Upper lobe of right lung (tissue), 1 donor: Measurements from ENCODE around the gene PROSER3. TPM values are rescaled to one million over a fixed set of nuclear protein-coding genes. Genes with fewer than 3 reads are reported as not detected.
A peak's percentile ranks its signal among the peaks of the same experiment; 100 is the strongest.

Source experiments
- ATAC-seq: fragments of 200-7000 bp; cut with Tn5 transposase; one replicate; pipeline ENCODE4 v1.9.1; 2020; ENCODE audit warnings: mild to moderate bottlenecking, moderate library complexity
- DNase-seq: peaks from one replicate; pipeline ENCODE4 v3.0.0-alpha.2; 2020
- H3K27ac ChIP-seq: fragments of 200-600 bp; one replicate; pipeline ENCODE4 v1.8.0; 2022
- H3K27me3 ChIP-seq: fragments of 200-600 bp; one replicate; pipeline ENCODE4 v1.8.0; 2022; ENCODE audit warnings: mild to moderate bottlenecking
- H3K36me3 ChIP-seq: fragments of 200-600 bp; one replicate; pipeline ENCODE4 v1.8.0; 2022
- H3K4me1 ChIP-seq: fragments of 200-600 bp; one replicate; pipeline ENCODE4 v1.8.0; 2022
- H3K4me3 ChIP-seq: fragments of 200-600 bp; one replicate; pipeline ENCODE4 v1.8.0; 2022; ENCODE audit warnings: mild to moderate bottlenecking
- H3K9me3 ChIP-seq: fragments of 200-600 bp; one replicate; pipeline ENCODE4 v1.8.0; 2022
- intact Hi-C: fragments of 100-400 bp; cut with DNase I; formaldehyde crosslinking; loops from one replicate; pipeline ENCODE4 v1.11.0; 2022
- total RNA-seq: library from RNA; stranded (reverse); fragmentation: NEBNext Ultra II Directional; extraction: Animal tissue kit (Norgen Biotek cat#: 25700); gene quantifications from one replicate; pipeline ENCODE4 v1.2.1, GENCODE V29; 2021
- TF ChIP-seq, protein P1 (sequence below): fragments of 200-600 bp; IDR thresholded peaks from one replicate; pipeline ENCODE4 v1.8.0; 2022; ENCODE audit warnings: antibody characterized with exemption
- donor health status: DM: no; HTN: yes; CAD: no; lungs with severe emphysema.

Gene PROSER3
- total RNA-seq, 1 donor from 2014 or later = 18.2 TPM

DNA sequence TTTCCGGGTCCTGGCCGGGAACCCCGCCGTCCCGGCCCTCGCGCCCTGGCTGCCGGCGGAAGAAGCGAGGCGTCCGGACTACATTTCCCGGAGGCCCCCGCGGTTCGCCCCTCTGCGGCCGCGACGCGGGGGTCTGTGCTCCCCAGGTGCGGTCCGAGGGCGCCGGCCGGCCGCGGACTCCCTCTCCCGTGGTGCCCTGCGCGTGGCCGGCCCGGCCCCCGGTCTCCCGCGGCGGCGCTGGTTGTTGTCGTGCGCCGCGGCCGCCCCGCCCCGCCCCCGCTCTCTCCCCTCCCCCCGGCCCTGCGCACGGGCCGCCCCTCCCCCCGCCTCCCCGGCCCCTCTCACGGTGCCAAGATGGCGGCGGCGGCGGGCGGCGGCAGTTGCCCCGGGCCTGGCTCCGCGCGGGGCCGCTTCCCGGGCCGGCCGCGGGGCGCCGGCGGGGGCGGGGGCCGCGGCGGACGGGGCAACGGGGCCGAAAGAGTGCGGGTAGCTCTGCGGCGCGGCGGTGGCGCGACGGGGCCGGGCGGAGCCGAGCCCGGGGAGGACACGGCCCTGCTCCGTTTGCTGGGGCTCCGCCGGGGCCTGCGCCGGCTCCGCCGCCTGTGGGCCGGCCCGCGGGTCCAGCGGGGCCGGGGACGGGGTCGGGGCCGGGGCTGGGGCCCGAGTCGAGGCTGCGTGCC, 40.2 kb upstream of the PROSER3 start, which contains the start of gene KMT2B:
Gene KMT2B (plus strand): TSS at position 339 of the 680 bp plus-strand sequence. CDS start 16 bp downstream, at position 355.
- peak within 1 kb of the TSS; percentile 85 for H3K27ac ChIP-seq
- ATAC-seq = peak; percentile 78
- H3K4me3 ChIP-seq = peak within 1 kb of the TSS; percentile 94
- TF ChIP-seq, protein P1, sequence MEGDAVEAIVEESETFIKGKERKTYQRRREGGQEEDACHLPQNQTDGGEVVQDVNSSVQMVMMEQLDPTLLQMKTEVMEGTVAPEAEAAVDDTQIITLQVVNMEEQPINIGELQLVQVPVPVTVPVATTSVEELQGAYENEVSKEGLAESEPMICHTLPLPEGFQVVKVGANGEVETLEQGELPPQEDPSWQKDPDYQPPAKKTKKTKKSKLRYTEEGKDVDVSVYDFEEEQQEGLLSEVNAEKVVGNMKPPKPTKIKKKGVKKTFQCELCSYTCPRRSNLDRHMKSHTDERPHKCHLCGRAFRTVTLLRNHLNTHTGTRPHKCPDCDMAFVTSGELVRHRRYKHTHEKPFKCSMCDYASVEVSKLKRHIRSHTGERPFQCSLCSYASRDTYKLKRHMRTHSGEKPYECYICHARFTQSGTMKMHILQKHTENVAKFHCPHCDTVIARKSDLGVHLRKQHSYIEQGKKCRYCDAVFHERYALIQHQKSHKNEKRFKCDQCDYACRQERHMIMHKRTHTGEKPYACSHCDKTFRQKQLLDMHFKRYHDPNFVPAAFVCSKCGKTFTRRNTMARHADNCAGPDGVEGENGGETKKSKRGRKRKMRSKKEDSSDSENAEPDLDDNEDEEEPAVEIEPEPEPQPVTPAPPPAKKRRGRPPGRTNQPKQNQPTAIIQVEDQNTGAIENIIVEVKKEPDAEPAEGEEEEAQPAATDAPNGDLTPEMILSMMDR = no peak
- H3K9me3 ChIP-seq = no peaks in the 10 kb centered on the region
- peaks cover 26% of the 10 kb centered on the region for H3K36me3 ChIP-seq
- no peak for DNase-seq
- intact Hi-C loops = no loop called here
- no peaks in the 10 kb centered on the region for H3K27me3 ChIP-seq
- H3K4me1 ChIP-seq = peaks cover 24% of the 10 kb centered on the region

DNA sequence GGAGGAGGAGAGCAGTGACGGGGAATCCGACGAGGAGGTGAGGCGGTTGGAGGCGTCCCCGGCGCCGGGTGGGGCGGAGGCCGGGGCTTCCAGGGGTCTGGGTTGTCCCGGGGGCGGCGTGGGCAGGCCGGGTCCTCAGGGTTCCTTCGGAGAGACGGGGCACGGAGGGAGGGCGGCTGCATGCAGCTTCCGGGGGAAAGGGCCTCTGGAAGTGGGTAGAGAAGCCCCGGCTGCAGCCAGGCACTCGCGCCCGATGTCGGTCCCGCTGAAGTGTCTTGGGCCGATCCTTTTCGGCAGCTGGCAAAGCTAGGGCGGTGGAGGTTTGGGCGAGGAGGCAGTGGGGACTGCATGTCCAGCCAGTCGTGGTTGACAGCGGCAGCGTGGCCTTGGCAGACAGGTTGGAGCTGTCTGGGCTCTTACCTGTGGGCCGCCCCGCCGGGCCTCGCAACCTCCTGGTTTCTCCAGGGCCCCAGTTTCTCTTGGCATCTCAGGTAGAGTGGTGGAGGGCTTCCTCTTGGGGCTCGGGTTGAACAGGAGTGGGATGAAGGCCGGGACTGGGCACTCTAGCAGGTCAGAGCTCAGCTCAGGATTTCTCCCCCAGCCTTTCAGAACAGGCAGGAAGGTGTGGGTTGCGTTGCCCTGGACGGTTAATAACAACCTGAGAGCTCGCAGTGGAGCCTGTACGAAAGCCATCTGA, 39.5 kb upstream of the PROSER3 start:
- Histone ChIP-seq H3K36me3 (peaks cover 33% of the 10 kb centered on the region), H3K4me3 (peak overlapping the region; percentile 78), H3K27ac (peak overlapping the region; percentile 75), H3K27me3 (no peaks in the 10 kb centered on the region), H3K9me3 (no peaks in the 10 kb centered on the region), H3K4me1 (peaks cover 24% of the 10 kb centered on the region)
- DNase-seq (peak; percentile 83), ATAC-seq (no peak)
- intact Hi-C loops = no loop called here
- TF ChIP-seq, protein P1 = no peak

DNA sequence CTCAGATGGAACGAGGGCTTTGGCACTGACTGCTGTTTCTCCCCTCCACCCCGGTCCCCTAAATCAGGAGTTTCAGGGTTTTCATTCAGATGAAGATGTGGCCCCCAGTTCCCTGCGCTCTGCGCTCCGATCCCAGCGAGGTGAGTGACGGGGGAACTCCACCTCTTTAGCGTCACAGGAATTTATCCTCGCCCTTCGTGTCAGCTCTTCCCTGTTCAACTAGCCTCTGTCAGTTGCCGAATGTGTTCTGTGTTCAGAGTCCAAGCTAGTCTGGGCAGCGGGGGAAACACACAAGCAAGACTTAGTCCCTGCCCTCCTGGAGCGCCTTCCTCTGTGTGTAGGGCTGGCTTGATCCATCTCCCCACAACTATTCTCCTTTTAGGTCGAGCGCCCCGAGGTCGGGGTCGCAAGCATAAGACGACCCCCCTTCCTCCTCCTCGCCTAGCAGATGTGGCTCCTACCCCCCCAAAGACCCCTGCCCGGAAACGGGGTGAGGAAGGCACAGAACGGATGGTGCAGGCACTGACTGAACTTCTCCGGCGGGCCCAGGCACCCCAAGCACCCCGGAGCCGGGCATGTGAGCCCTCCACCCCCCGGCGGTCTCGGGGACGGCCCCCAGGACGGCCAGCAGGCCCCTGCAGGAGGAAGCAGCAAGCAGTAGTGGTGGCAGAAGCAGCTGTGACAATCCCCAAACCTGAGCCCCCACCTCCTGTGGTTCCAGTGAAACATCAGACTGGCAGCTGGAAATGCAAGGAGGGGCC, 38.4 kb upstream of the PROSER3 start:
- peaks cover 24% of the 10 kb centered on the region for H3K4me1 ChIP-seq
- TF ChIP-seq, protein P1 = no peak
- ATAC-seq (no peak), DNase-seq (no peak)
- peaks cover 44% of the 10 kb centered on the region for H3K36me3 ChIP-seq
- H3K9me3 ChIP-seq = no peaks in the 10 kb centered on the region
- intact Hi-C loops = no loop called here
- H3K4me3 ChIP-seq = peak overlapping the region; percentile 78
- H3K27me3 ChIP-seq = no peaks in the 10 kb centered on the region
- no peak overlapping the region for H3K27ac ChIP-seq

DNA sequence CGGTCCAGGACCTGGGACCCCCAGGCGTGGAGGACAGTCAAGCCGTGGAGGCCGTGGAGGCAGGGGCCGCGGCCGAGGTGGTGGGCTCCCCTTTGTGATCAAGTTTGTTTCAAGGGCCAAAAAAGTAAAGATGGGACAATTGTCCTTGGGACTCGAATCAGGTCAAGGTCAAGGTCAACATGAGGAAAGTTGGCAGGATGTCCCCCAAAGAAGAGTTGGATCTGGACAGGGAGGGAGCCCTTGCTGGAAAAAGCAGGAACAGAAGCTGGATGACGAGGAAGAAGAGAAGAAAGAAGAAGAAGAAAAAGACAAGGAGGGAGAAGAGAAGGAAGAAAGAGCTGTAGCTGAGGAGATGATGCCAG, 37.8 kb upstream of the PROSER3 start:
- H3K4me1 ChIP-seq = peaks cover 24% of the 10 kb centered on the region
- no peak overlapping the region for H3K27ac ChIP-seq
- no peak for ATAC-seq
- DNase-seq = no peak
- peaks cover 49% of the 10 kb centered on the region for H3K36me3 ChIP-seq
- TF ChIP-seq, protein P1 = no peak
- intact Hi-C loops = no loop called here
- H3K27me3 ChIP-seq = no peaks in the 10 kb centered on the region
- no peak overlapping the region for H3K4me3 ChIP-seq
- H3K9me3 ChIP-seq = no peaks in the 10 kb centered on the region

DNA sequence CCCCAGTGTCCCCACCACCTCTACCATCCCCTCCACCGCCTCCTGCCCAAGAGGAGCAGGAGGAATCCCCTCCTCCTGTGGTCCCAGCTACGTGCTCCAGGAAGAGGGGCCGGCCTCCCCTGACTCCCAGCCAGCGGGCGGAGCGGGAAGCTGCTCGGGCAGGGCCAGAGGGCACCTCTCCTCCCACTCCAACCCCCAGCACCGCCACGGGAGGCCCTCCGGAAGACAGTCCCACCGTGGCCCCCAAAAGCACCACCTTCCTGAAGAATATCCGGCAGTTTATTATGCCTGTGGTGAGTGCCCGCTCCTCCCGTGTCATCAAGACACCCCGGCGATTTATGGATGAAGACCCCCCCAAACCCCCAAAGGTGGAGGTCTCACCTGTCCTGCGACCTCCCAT, 37.3 kb upstream of the PROSER3 start:
- H3K27me3 ChIP-seq = no peaks in the 10 kb centered on the region
- H3K4me3 ChIP-seq = no peak overlapping the region
- TF ChIP-seq, protein P1 = no peak
- peaks cover 20% of the 10 kb centered on the region for H3K4me1 ChIP-seq
- DNase-seq (no peak), ATAC-seq (no peak)
- peaks cover 54% of the 10 kb centered on the region for H3K36me3 ChIP-seq
- no peaks in the 10 kb centered on the region for H3K9me3 ChIP-seq
- intact Hi-C loops = no loop called here
- H3K27ac ChIP-seq = no peak overlapping the region
